OCI-LY1 (cell line): ENCODE results near the gene RNF168.
A peak's percentile ranks its signal among the peaks of the same experiment; 100 is the strongest.
"Not testable (repeated sequence)": the region's sequence is repeated elsewhere in the genome, so short reads cannot be mapped to it uniquely, and the experiment has no call there.

Source experiments
- H2AFZ ChIP-seq: fragments of 200-600 bp; sonication (generic), shearing (Covaris generic); 2 replicates; pipeline ENCODE4 v1.6.0; 2014; ENCODE audit warnings: antibody characterized with exemption, mild to moderate bottlenecking, low read length
- H3F3A ChIP-seq: fragments of 200-600 bp; sonication (generic), shearing (Covaris generic); 2 replicates; pipeline ENCODE4 v1.6.0; 2014; ENCODE audit warnings: mild to moderate bottlenecking, antibody characterized with exemption, low read length, moderate library complexity; ENCODE audit not compliant: insufficient read depth
- H3K27ac ChIP-seq: fragments of 200-600 bp; sonication (generic); 2 replicates; pipeline ENCODE4 v1.5.1; 2014; ENCODE audit warnings: low read length, mixed run types, mild to moderate bottlenecking, low read depth; ENCODE audit not compliant: poor library complexity, severe bottlenecking
- H3K27me3 ChIP-seq: fragments of 200-600 bp; sonication (generic); 2 replicates; pipeline ENCODE4 v1.6.0; 2014; ENCODE audit warnings: antibody characterized with exemption, mild to moderate bottlenecking, low read length, moderate library complexity; ENCODE audit not compliant: insufficient read depth
- H3K36me3 ChIP-seq: fragments of 200-600 bp; sonication (generic); 2 replicates; pipeline ENCODE4 v1.6.1; 2014; ENCODE audit warnings: mild to moderate bottlenecking, antibody characterized with exemption, low read length, moderate library complexity, mixed read lengths; ENCODE audit not compliant: insufficient read depth
- H3K4me1 ChIP-seq: fragments of 200-600 bp; sonication (generic); 2 replicates; pipeline ENCODE4 v1.5.1; 2014; ENCODE audit warnings: mild to moderate bottlenecking, low read length, moderate library complexity; ENCODE audit not compliant: insufficient read depth, severe bottlenecking
- H3K4me2 ChIP-seq: fragments of 200-600 bp; sonication (generic), shearing (Covaris generic); 2 replicates; pipeline ENCODE4 v1.6.1; 2014; ENCODE audit warnings: low read length
- H3K4me3 ChIP-seq: fragments of 200-600 bp; sonication (generic); 2 replicates; pipeline ENCODE4 v1.5.1; 2014; ENCODE audit warnings: low read length, low read depth, mild to moderate bottlenecking, mixed read lengths; ENCODE audit not compliant: poor library complexity, severe bottlenecking
- H3K79me2 ChIP-seq: fragments of 200-600 bp; shearing (Covaris generic); 2 replicates; pipeline ENCODE4 v1.6.1; 2016; ENCODE audit warnings: mixed run types, low read length, mixed read lengths; ENCODE audit not compliant: insufficient read depth
- H3K9ac ChIP-seq: fragments of 200-600 bp; sonication (generic), shearing (Covaris generic); 2 replicates; pipeline ENCODE4 v1.6.1; 2014; ENCODE audit warnings: mild to moderate bottlenecking, low read length, mixed read lengths
- H3K9me2 ChIP-seq: fragments of 200-600 bp; sonication (generic), shearing (Covaris generic); 2 replicates; pipeline ENCODE4 v1.6.1; 2014; ENCODE audit warnings: low read depth, mild to moderate bottlenecking, low read length, mixed read lengths
- H3K9me3 ChIP-seq: fragments of 200-600 bp; shearing (Covaris generic); 2 replicates; pipeline ENCODE4 v1.6.1; 2014; ENCODE audit warnings: low read length, mixed read lengths
- H4K20me1 ChIP-seq: fragments of 200-600 bp; sonication (generic), shearing (Covaris generic); 2 replicates; pipeline ENCODE4 v1.6.0; 2016; ENCODE audit warnings: mild to moderate bottlenecking, low read length; ENCODE audit not compliant: insufficient read depth
- CTCF ChIP-seq: fragments of 200-600 bp; sonication (generic), shearing (Covaris generic); IDR thresholded peaks from 2 replicates; pipeline ENCODE4 v1.5.1; 2017; ENCODE audit warnings: mild to moderate bottlenecking, antibody characterized with exemption, low read length, moderate library complexity, mixed read lengths
- EZH2 ChIP-seq: fragments of 200-600 bp; sonication (generic), shearing (Covaris generic); IDR thresholded peaks from 2 replicates; pipeline ENCODE4 v1.8.0; 2017; ENCODE audit warnings: borderline replicate concordance, mixed run types, mild to moderate bottlenecking, antibody characterized with exemption, low read length, moderate library complexity, mixed read lengths

Gene RNF168

GRCh38 chr3:196524527-196524926 lies 21.0 kb upstream of the RNF168 start:
- H3K4me1 ChIP-seq, result peaks cover 19% of the 10 kb centered on the region
- TF ChIP-seq CTCF (peak; percentile 53), EZH2 (no peak)

GRCh38 chr3:196523841-196524240 lies 20.3 kb upstream of the RNF168 start:
- H3K79me2 ChIP-seq, result no peaks in the 10 kb centered on the region
- H4K20me1 ChIP-seq, result no peaks in the 10 kb centered on the region
- H3K9ac ChIP-seq, result no peak overlapping the region
- no peaks in the 10 kb centered on the region for H3K36me3 ChIP-seq
- no peak overlapping the region for H3K4me3 ChIP-seq
- no peak for TF ChIP-seq CTCF
- no peak for TF ChIP-seq EZH2
- H3F3A ChIP-seq, result no peaks in the 10 kb centered on the region
- H3K4me1 ChIP-seq, result peaks cover 14% of the 10 kb centered on the region
- no peaks in the 10 kb centered on the region for H3K9me2 ChIP-seq
- H3K9me3 ChIP-seq, result peaks cover 25% of the 10 kb centered on the region
- no peak overlapping the region for H3K27ac ChIP-seq
- H3K4me2 ChIP-seq, result no peak overlapping the region
- H3K27me3 ChIP-seq, result no peaks in the 10 kb centered on the region
- no peak overlapping the region for H2AFZ ChIP-seq

More at GRCh38 chr3:196524527-196524926, 21.0 kb upstream of the RNF168 start:
- Histone ChIP-seq H4K20me1 (no peaks in the 10 kb centered on the region), H2AFZ (no peak overlapping the region), H3K9me3 (peaks cover 18% of the 10 kb centered on the region), H3K4me3 (no peak overlapping the region), H3K4me2 (no peak overlapping the region), H3K36me3 (no peaks in the 10 kb centered on the region), H3K27me3 (no peaks in the 10 kb centered on the region), H3K79me2 (no peaks in the 10 kb centered on the region), H3K27ac (no peak overlapping the region), H3K9ac (no peak overlapping the region), H3F3A (no peaks in the 10 kb centered on the region), H3K9me2 (no peaks in the 10 kb centered on the region)

GRCh38 chr3:196521291-196521690 lies 17.7 kb upstream of the RNF168 start:
- H3K27ac ChIP-seq, H3K4me3 ChIP-seq, H3K36me3 ChIP-seq, H3K9me2 ChIP-seq, H3K27me3 ChIP-seq, H3F3A ChIP-seq, H3K4me2 ChIP-seq, H3K4me1 ChIP-seq, H3K9ac ChIP-seq, H4K20me1 ChIP-seq, H3K79me2 ChIP-seq, H2AFZ ChIP-seq: not testable (repeated sequence)
- H3K9me3 ChIP-seq, result peaks cover 30% of the 10 kb centered on the region

- H3K9me3 ChIP-seq, result peaks cover 30% of the 10 kb centered on the region
- no peak overlapping the region for H2AFZ ChIP-seq
These were observed 16.1 kb upstream of the RNF168 start for GRCh38 chr3:196519718-196520082.

More at GRCh38 chr3:196519718-196520082, 16.1 kb upstream of the RNF168 start:
- Histone ChIP-seq H3K4me1 (peaks cover 9% of the 10 kb centered on the region), H3K4me3 (no peak overlapping the region), H3K36me3 (no peaks in the 10 kb centered on the region), H3F3A (no peaks in the 10 kb centered on the region), H4K20me1 (no peaks in the 10 kb centered on the region), H3K27ac (no peak overlapping the region), H3K27me3 (no peaks in the 10 kb centered on the region), H3K9me2 (no peaks in the 10 kb centered on the region), H3K9ac (no peak overlapping the region), H3K79me2 (no peaks in the 10 kb centered on the region), H3K4me2 (no peak overlapping the region)
- no peak for TF ChIP-seq EZH2
